Prostate gland (tissue), 2 donors: Measurements from ENCODE around the gene TPX2.

Experiments used
- POLR2A ChIP-seq: fragments of 450-650 bp; IDR thresholded peaks from one replicate; pipeline ENCODE4 v1.6.1; 2016; ENCODE audit warnings: antibody characterized with exemption, mild to moderate bottlenecking
- POLR2AphosphoS5 ChIP-seq: sonication (generic); formaldehyde crosslinking; IDR thresholded peaks from one replicate; pipeline ENCODE4 v1.6.1; 2017; ENCODE audit warnings: antibody characterized with exemption
- TF ChIP-seq, protein P1 (sequence below), 4 experiments: fragments of 200-600 bp in 2 of 4; fragments of 450-650 bp in 2 of 4; sonication (generic) in 2 of 4; IDR thresholded peaks; 1 replicate in 3 of 4; 2 replicates in 1 of 4; pipeline ENCODE4 v1.5.1; 2016 to 2019; ENCODE audit warnings: antibody characterized with exemption in 4 of 4, mild to moderate bottlenecking in 2 of 4, moderate library complexity in 2 of 4

DNA sequence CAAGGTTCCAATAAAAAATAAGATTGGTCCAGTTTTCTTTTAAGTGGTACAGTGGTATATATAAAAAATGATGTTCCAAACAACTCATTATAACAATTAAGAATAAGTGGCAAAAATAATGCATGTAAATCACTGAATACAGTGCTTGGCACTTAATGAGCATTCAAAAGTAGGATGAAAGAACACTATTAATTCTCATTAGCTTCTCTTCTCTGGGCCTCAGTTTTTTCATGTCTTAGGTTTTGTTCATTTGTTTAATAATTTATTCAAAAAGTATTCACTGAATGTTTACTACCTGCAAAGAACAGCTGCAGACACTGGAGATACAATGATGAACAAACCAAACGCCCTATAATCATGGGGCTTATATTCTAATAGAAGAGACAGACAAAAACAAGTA lies 37.5 kb upstream of the TPX2 start:
- TF ChIP-seq, protein P1, sequence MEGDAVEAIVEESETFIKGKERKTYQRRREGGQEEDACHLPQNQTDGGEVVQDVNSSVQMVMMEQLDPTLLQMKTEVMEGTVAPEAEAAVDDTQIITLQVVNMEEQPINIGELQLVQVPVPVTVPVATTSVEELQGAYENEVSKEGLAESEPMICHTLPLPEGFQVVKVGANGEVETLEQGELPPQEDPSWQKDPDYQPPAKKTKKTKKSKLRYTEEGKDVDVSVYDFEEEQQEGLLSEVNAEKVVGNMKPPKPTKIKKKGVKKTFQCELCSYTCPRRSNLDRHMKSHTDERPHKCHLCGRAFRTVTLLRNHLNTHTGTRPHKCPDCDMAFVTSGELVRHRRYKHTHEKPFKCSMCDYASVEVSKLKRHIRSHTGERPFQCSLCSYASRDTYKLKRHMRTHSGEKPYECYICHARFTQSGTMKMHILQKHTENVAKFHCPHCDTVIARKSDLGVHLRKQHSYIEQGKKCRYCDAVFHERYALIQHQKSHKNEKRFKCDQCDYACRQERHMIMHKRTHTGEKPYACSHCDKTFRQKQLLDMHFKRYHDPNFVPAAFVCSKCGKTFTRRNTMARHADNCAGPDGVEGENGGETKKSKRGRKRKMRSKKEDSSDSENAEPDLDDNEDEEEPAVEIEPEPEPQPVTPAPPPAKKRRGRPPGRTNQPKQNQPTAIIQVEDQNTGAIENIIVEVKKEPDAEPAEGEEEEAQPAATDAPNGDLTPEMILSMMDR (IDR thresholded peaks at IDR 0.05): no peak
- TF ChIP-seq POLR2AphosphoS5 (no peak), POLR2A (no peak)
